GM18873 (cell line): ENCODE results near the gene CDH6.
"Not testable (repeated sequence)": the region's sequence is repeated elsewhere in the genome, so short reads cannot be mapped to it uniquely, and the experiment has no call there.

Source experiments
- ATAC-seq: cut with Tn5 transposase; IDR thresholded peaks from one replicate; pipeline ENCODE4 v1.9.1; 2021; ENCODE audit warnings: mild to moderate bottlenecking, moderate library complexity, moderate number of reproducible peaks; ENCODE audit not compliant: unreplicated experiment, low FRiP score

The CDH6 gene

DNA sequence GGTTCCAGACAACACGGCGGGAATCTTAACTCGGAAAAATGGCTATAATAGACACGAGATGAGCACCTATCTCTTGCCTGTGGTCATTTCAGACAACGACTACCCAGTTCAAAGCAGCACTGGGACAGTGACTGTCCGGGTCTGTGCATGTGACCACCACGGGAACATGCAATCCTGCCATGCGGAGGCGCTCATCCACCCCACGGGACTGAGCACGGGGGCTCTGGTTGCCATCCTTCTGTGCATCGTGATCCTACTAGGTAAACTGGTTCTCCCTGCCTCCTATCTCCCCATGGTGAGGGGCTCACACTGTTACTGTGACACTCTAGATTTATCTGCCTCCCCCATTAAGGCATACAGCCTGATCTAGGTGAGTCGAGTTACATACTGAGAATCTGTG lies 124.2 kb downstream of the CDH6 start:
- no peak for ATAC-seq

DNA sequence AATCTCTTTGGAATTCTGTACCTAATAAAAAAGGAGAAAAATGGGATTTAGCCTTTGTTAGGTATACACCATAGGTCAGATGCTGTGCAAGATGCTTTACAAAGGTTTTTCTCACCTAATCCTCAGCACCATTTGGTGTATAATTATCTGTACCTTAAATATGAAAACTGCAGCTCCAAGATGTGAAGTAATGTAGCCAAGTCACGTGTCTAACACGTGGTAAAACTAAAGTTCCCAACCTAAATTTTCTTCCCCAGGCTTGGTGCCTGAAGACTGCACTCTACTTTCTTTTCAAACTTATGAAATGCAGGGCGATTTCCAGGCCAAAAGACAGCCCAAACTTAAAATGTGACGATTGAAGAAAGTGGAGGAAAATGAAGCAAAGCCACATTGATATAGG lies 125.8 kb downstream of the CDH6 start:
- no peak for ATAC-seq

DNA sequence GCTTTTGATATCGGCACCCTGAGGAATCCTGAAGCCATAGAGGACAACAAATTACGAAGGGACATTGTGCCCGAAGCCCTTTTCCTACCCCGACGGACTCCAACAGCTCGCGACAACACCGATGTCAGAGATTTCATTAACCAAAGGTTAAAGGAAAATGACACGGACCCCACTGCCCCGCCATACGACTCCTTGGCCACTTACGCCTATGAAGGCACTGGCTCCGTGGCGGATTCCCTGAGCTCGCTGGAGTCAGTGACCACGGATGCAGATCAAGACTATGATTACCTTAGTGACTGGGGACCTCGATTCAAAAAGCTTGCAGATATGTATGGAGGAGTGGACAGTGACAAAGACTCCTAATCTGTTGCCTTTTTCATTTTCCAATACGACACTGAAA lies 129.5 kb downstream of the CDH6 start:
- ATAC-seq = no peak

DNA sequence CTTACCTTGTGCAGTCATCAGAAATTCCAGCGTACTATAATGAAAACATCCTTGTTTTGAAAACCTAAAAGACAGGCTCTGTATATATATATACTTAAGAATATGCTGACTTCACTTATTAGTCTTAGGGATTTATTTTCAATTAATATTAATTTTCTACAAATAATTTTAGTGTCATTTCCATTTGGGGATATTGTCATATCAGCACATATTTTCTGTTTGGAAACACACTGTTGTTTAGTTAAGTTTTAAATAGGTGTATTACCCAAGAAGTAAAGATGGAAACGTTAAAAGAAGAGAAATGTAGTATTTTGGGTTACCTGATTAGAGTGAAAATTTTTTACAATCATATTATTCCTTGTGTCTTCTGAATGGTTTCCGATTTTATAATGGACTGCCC lies 131.4 kb downstream of the CDH6 start:
- ATAC-seq = no peak

DNA sequence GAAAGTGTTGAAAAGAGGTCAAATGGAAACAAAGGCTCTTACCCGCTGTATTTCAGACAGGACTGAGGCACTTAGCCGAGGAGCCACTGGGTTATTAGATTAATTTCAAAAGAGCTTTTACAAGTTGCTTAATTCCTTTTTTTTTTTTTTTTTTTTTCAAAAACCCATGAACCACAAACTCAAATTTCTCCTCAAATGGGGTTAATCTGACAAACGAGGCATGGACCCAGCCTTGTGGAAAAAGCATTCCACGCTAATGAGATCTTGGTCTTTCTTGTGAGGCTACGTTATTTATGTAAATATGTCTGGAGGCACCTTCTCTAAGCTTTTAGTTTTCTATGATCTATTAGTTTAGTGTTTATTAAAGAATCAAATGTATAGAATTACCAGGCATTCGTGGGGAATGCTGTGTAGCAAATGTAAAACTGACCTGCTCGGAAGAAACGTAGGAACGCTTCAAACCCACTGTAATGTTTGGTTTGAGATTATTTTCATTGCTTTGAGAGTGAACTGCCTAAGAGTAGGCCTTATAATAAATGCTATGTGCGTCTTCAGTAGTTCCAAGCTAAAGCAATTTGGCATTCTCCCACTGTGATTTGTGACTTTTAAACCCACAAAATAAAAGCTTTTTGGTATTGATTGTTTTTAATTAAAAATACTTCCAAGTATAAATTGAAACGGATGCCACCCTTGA lies 134.7 kb downstream of the CDH6 start:
- no peak for ATAC-seq

DNA sequence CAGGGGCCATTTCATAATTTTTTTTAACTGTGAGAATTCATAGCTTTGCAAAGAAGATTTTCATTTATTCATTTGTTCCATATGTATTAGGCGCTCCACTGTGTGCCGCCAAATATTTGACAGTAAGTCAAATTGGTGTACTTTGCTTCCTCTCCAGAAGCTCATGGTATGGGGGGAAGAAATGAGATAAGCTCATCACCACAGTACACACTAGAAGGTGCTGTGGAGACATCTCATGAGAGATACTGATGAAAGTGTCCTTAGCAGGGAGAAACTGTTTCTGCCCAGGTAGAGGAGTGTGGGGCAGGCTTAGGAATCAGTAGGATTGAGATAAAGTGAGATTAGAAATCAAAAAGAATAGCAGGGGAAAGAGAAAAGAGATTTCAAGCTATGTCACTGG lies 136.2 kb downstream of the CDH6 start:
- ATAC-seq = no peak

DNA sequence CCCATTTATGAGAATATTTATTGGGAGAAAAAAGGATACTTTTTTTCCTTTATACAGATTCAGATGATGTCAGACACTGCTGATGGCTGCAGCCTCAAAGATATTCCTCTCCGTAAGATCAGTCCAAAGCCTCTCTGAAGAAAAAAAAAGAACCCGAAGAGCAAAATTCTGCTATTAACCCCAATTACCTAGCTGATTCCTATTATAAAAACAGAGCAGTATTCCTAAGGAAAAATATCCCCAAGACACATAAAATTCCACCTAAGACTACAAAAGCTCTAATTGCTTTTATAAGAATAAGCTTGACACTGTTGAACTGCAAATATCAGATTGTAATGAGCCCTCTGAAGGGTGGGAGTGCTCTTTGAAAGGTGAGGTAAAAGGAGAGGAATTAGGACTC lies 138.7 kb downstream of the CDH6 start:
- no peak for ATAC-seq

DNA sequence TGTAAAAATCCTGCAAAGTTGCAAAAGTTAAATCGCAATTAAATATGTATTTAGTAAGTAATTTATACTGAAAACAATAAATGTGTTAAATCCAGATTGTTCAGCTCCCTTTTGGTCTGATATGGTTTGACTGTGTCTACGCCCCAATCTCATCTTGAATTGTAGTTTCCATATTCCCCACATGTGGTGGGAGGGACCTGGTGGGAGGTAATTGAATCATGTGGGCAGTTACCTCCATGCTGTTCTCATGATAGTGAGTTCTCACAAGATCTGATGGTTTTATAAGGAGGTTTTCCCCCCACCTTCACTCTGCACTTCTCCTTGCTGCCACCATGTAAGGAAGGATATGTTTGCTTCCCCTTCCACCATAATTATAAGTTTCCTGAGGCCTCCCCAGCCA lies 140.0 kb downstream of the CDH6 start:
- no peak for ATAC-seq

DNA sequence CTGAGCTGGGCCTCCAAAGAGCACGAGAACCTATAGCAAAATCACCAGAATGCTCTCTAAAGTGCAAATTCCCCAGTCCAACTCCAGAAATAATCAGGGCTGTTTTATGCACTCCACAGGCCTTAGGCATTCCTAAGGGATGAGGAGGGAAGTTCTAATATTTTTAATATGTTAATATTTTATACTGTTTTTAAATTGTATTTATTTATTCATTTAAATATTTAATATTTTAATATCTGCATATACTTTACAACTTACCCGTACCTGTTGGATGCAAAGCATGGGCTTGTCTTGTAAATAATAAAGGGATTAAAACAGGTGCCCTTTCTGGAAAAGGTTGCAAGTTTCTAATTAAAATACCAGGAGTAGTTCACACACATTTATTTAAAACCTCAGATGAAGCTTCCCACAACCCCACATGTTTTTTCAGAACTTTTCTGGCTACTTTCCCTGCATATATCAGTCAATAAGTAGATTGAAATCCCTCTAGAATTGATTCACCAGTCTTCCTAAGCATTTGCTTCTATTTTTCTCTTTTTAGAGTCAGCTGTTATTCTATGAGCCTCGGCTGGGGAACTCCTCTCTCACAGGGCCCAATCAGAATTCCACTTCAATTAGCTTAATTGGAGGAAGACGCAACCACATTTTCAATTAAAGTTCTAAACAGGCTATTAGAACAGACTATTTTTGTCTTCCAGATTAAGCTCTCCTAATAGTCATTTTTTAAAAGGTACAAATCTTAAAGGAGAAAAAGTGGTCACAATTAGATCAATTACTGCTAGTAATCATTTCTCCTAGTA lies 140.8 kb downstream of the CDH6 start:
- ATAC-seq = no peak

DNA sequence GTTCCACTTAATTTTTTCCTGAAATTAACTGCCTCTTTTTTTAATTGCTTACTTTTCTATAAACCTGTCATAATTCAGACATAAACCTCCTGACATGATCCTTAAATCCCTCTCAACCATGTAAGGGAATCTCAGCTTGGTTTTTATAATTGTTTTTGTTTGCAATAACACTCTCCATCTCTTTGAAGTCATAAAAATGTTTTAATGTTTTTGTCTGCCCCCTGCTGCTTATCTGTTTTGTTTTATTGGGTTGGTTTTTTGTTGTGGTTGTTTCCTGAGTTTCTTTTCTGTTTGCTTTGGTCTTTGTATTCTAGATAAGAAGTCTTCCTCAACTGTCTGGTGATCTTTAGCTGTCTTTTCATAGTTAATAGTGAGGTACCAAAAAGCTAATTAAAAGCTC lies 142.0 kb downstream of the CDH6 start:
- no peak for ATAC-seq

DNA sequence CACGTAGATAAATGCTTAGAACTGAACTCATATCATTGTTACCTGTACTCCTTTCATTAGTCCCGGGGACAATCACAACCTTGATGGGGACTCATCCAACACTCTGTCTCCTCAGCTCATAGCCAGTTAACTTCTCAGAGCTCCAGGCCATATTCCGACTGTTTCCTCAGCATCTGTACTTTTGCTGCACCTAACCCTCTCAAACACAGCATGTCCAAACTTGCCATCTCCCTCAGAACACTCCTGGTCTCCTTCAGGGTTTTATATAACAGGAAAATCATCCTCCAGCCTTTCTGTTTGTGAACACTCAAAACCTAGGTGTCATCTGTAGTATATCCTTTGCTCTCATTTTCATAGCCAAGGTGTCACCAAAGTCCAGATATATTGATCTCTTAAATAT lies 150.5 kb downstream of the CDH6 start:
- ATAC-seq = no peak

DNA sequence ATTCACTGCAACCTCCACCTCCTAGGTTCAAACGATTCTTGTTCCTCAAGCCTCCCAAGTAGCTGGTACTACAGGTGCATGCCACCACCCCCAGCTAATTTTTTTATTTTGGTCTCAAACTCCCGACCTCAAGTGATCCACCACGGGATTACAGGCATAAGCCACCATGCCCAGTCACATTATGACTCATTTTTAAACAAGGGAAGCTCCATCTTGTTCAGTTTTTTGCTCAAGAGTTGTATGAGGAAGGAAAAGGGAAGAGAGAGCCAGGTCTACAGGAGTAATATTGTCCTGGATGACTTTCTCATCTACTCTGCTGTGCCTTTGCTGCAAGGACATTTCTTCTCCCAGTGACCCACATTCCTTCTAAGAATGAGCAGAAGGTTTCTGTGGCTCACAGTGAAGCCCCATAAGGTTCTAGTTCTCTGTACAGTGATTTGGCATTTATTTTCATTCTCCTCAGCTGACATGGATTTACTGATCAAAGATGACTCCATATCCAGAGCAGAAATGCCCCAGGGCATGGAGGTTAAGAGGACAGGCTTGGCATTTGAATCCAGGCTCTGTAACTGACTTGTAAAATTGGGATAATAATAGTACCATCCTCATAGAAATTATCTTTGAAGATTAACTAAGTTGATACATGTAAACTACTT lies 153.5 kb downstream of the CDH6 start:
- ATAC-seq = no peak

DNA sequence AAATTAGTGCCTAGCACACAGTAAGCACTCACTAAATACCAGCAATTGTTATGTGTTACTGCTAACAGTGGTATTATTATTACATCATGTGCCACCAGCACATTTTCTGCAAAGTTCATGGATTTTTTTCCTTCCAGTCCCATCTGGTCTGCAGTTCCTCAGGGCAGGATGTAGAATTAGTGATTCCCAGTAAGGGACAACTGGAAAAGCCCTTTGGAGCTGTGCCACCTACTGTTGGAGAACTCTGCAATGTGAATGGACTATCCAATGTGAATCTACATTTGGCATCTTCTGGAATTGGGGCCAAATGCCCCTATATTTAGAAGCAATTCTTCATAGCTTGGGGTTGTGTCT lies 154.0 kb downstream of the CDH6 start:
- ATAC-seq = no peak

DNA sequence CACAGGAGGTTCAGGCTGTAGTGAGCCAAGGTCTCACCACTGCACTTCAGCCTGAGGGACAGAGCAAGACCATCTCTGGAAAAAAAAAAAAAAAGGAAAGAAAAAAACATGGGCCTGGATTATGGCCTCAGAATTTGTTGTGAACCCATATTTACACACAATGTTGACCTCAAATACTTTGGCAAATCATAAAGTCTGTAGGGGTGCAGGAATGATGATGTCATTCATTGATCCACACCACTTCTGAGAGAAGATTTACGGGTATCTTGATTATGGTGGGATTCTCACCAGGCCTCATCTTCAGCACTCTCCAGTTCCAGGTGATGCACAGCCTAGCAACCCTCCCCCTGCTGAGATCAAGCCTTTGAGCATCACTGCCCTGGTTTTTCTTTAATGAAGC lies 156.9 kb downstream of the CDH6 start:
- no peak for ATAC-seq

DNA sequence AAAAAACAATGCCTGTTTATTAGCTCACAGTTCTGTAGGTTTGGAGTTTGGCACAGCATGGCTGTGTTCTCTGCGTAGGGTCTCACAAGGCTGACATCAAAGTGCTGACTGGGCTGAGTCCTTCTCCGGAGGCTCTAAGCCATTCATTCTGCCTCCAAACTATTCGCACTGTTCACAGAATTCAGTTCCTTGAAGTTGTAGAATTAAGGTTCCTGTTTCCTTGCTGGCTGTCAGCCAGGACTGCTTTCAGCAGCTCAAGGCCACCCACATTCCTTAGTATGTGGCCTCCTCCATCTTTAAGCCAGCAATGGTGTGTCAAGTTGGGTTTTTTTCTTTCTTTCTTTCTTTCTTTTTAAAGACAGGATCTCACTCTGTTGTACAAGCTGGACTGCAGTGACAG lies 161.9 kb downstream of the CDH6 start:
- ATAC-seq = no peak

DNA sequence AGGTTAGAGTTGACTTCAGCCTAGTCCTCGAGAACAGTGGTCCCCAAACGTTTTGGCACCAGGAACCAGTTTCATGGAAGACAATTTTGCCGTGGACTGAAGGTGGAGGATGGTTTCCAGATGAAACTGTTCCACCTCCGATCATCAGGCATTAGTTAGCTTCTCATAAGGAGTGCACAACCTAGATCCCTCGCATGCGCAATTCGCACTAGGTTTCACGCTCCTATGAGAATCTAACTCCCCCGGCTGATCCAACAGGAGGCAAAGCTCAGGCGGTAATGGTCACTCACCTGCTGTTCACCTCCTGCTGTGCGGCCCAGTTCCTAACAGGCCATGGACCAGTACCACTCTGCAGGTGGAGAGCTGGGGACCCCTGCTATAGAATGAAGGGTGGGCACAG lies 163.6 kb downstream of the CDH6 start:
- ATAC-seq = no peak

DNA sequence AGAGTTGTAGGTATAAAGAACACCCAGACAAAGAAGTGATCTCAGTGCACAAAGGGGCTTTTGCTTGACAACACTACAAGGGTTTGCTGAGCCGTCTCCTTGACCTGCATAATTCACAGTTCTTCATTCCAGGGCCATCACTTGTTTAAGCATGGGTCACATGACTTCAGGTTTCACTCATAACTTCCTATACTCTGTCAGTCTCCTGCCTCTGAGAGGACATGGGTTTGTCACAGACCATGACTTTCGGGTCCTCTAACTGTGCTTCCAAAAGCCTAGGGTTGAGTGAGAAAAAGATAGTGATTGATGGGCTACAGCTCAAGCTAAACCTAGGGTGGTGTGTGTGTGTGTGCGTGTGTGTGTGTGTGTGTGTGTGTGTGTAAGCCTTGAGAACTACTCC lies 166.4 kb downstream of the CDH6 start:
- ATAC-seq = no peak

DNA sequence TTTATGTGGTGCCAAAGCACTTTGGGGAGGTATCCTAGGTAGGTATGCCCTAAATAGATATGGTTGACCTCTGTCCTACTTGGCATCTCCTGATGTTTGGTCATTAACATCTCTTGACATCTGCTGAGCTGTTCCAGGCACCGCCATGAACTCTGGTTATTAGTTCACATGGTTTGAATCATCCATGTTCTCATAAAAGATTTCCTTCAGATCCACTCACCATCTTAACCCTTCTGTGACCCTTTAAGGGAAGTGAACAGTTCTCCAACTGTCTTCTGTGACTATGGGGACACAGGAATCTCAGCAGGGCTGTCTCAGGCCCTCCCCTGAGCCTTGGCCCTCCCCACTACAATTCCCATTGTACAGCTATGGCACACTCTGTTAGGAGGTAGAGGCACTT lies 167.7 kb downstream of the CDH6 start:
- ATAC-seq = no peak

DNA sequence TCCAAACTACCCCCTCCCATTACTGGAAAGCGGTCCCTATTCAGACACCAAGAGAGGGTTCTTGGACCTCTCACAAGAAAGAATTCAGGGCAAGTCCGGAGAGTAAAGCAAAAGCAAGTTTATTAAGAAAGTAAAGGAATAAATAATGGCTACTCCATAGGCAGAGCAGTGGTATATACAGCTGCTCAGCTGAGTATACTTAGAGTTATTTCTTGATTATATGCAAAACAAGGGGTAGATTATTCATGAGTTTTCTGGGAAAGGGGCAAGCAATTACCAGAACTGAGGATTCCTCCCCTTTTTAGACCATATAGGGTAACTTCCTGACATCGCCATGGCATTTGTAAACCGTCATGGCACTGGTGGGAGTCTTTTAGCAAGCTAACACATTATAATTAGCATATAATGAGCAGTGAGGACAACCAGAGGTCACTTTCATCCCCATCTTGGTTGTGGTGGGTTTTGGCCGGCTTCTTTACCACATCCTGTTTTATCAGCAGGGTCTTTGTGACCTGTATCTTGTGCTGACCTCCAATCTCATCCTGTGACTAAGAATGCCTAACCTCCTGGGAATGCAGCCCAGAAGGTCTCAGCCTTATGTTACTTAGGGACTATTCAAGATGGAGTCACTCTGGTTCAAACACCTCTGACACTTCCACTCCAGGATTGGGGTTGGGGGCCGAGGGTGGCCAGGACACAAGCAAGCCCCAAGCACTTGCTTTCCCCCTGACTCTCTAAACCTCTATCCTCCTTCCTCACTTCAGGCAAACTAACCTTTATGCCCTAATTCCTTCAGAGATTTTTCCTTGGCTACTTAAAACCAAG lies 168.4 kb downstream of the CDH6 start:
- not testable (repeated sequence) for ATAC-seq

DNA sequence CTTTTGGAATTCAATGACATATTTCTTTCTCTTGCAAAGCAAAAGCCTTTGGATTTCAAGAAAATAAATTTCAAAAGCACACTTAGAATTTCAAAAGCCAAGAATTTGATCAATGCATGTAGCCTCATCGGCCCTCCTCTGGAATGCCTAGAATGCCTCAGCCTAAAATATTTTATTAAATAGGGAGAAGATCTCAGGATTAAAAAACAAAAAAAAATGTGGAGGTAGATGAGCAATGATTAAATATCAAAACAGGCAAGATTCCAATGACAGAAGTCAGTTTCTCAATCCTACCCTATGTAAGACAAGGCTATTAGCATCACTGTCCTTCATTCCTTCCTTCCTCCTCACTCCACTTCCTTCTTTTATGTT lies 169.0 kb downstream of the CDH6 start:
- no peak for ATAC-seq

DNA sequence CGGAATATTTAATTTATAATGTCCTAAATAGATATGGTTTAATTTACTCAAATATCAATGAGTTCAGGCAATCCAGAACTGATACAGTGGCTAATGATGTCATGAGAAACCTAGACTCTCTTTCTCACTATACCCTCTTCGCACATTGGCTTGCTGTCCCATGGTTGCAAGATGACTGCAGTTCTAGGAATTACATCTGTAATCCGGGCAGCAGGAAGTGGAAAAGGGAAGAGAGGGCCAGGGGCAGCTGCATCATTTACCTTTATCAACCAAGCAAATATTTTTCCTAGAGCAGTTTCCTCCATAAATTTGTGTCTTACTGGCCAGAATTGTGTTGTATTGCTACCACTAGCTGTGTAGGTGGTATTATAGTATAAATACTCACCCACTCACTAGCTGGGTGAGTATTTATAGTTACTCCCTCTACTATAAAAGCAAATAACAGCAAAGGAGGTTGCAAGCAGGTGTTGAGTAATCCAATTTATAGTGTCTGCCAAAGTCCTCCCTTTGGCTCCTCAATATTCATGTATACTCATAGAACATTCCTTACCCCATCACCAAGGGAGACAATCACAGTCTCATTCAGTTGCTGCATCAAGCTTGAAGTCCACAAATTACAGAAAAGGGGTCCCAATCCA lies 169.6 kb downstream of the CDH6 start:
- no peak for ATAC-seq
